Hematopoietic multipotent progenitor cell treated with erythropoietin and hydrocortisone succinate and interleukin-3 and kit ligand, for 15 days (in vitro differentiated cells): ENCODE data around the gene BRCA2.

Experiments used
- DNase-seq: peaks from one replicate; pipeline ENCODE4 v3.0.0-alpha.2; 2015; ENCODE audit warnings: low spot score

The BRCA2 gene

GRCh38 chr13:32427852-32428580, 112.7 kb downstream of the BRCA2 start, which contains the start of gene N4BP2L1:
N4BP2L1 (minus strand) TSS chr13:32428130; CDS start chr13:32428082, 48 bp downstream.
- peak; percentile 31 for DNase-seq

DNA sequence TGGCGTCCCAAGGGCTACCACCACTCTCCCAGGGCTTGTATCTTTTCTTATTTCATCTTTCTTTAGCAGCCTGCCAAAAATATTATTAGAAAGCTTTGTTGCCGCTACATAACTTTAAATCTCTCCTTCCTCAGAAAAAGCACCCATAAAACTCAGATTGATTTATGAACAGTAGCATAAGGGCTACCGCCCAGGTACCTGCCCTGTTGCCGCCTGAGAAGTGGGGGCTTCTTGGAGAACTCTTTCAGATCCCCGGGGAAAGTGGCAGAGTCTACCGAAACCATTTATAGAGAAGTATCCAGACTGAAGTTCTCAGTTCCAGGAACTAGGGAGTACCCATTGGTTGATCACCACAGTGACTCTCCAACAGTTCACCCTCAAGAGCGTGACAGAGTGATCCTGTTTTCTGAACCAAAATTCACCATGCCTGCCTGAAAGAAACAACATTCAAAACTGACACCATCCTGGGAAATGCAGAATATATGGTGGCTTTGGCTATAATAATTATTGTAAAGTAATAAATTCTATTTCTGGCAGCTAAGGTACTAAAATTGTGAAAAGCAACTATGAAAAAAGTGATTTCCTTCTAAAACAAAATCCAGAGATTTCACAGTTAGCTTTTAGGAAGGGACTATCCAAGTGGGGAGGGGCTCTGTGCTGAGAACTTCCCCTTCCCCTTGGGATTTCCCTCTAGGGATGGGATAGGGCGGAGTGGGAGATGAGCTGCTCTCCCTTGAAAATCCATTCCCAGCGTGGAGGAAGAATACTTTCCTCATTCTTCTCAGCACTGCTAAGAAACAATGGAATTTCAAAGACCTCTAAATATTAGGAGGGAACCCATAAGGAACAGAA, 113.5 kb downstream of the BRCA2 start:
- DNase-seq: no peak

DNA sequence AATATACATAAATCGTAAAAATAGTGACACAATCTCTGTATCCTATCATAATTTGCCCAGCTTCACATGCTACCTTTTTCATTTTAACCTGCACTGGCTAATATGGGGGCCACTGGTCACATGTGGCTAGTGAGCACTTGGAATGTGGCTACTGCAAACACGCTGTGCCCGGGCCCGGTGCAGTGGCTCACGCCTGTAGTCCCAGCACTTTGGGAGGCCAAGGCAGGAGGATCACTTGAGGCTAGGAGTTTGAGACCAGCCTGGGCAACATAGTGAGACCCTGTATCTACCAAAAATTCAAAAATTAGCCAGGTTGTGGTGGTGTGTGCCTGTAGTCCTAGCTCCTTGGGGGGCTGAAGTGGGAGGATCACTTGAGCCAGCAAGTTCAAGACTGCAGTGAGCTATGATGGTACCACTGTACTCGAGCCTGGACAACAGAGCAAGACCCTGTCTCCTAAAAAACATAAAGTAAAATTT, 114.2 kb downstream of the BRCA2 start:
- DNase-seq: no peak

- DNase-seq: no peak
These were observed 114.9 kb downstream of the BRCA2 start for GRCh38 chr13:32430018-32430747.

GRCh38 chr13:32431361-32431760, 116.1 kb downstream of the BRCA2 start:
- DNase-seq: no peak

DNA sequence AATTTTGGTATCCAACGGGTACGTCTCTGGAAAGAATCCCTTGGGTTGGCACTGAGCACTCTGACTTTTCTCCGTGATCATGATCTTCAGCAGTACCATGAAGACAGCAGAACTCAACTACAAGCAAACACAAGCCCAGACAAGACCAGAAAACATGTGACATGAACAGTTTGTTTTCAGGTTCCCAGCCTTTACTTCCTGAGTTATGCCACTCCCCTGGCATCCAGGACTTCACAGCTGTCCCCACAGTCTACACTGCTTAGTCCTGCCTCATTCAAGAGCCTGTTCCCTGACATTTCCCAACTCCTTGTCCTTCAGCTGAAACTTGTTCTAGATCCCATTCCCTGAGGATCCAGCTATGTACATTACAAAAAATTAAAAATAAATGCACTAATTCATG, 117.5 kb downstream of the BRCA2 start:
- no peak for DNase-seq

- no peak for DNase-seq
These were observed 123.6 kb downstream of the BRCA2 start for GRCh38 chr13:32438871-32439270.

GRCh38 chr13:32443111-32443510, 127.8 kb downstream of the BRCA2 start:
- DNase-seq: peak; percentile 33

- DNase-seq: no peak
These were observed 130.2 kb downstream of the BRCA2 start for GRCh38 chr13:32445461-32445860.

DNA sequence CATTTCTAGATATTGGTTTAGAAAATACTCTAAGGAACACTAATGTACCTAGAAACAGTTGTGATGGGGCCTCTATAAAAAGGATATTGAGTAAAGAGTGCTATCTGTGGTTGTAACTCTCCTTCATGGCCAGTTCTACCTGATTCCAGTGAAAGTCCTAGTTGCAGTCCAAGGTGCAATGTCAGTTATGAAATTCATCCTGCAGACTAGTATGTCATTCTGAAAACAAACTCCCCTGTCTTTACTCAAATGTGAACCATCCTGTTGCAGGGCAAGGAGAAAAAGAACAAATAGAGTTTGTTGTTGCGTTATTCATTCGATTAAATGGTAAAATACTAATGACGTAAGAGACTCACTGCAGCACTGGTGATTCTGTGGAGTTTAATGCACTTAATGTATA, 130.9 kb downstream of the BRCA2 start:
- no peak for DNase-seq

- no peak for DNase-seq
These were observed 131.6 kb downstream of the BRCA2 start for GRCh38 chr13:32446773-32447465.

- DNase-seq: no peak
These were observed 132.8 kb downstream of the BRCA2 start for GRCh38 chr13:32447894-32448623.

- no peak for DNase-seq
These were observed 133.7 kb downstream of the BRCA2 start for GRCh38 chr13:32448972-32449371.
